ENCODE results near the gene ZNF609.

The ZNF609 gene

GRCh38 chr15:64687172-64687571 lies 226.8 kb downstream of the ZNF609 start:
- Histone ChIP-seq H3K4me1 (ENCODE audit: control insufficient read depth in 1 of 2, insufficient read depth in 2 of 2, low read length in 2 of 2) (peaks cover 3 to 5% of the 10 kb centered on the region in 2 donors), H3K4me3 (ENCODE audit: low read depth in 1 of 2, low read length in 2 of 2) (no peak overlapping the region), H3K27me3 (ENCODE audit: control insufficient read depth in 1 of 2, insufficient read depth in 2 of 2, low read length in 2 of 2) (no peaks in the 10 kb centered on the region), H3K9ac (ENCODE audit: low read depth in 1 of 2, low read length in 2 of 2) (no peak overlapping the region), H3K9me3 (ENCODE audit: control insufficient read depth in 1 of 2, low read length in 2 of 2) (no peaks in the 10 kb centered on the region), H3K36me3 (ENCODE audit: control insufficient read depth in 1 of 2, insufficient read depth in 2 of 2, low read length in 2 of 2) (peaks cover 56 to 67% of the 10 kb centered on the region in 2 donors), H3K27ac (ENCODE audit: low read depth, low read length) (no peak overlapping the region)

- no peaks in the 10 kb centered on the region for H3K9me3 ChIP-seq (ENCODE audit: control insufficient read depth in 1 of 2, low read length in 2 of 2)
- H3K4me3 ChIP-seq (ENCODE audit: low read depth in 1 of 2, low read length in 2 of 2): no peak overlapping the region
- no peak overlapping the region for H3K27ac ChIP-seq (ENCODE audit: low read depth, low read length)
- peaks cover 5 to 6% of the 10 kb centered on the region in 2 donors for H3K4me1 ChIP-seq (ENCODE audit: control insufficient read depth in 1 of 2, insufficient read depth in 2 of 2, low read length in 2 of 2)
- H3K9ac ChIP-seq (ENCODE audit: low read depth in 1 of 2, low read length in 2 of 2): no peak overlapping the region
- no peaks in the 10 kb centered on the region for H3K27me3 ChIP-seq (ENCODE audit: control insufficient read depth in 1 of 2, insufficient read depth in 2 of 2, low read length in 2 of 2)
- peaks cover 51 to 62% of the 10 kb centered on the region in 2 donors for H3K36me3 ChIP-seq (ENCODE audit: control insufficient read depth in 1 of 2, insufficient read depth in 2 of 2, low read length in 2 of 2)
These were observed 227.3 kb downstream of the ZNF609 start for GRCh38 chr15:64687688-64688087.

- Histone ChIP-seq H3K9ac (ENCODE audit: low read depth in 1 of 2, low read length in 2 of 2) (no peak overlapping the region), H3K27ac (ENCODE audit: low read depth, low read length) (no peak overlapping the region), H3K36me3 (ENCODE audit: control insufficient read depth in 1 of 2, insufficient read depth in 2 of 2, low read length in 2 of 2) (peaks cover 44 to 58% of the 10 kb centered on the region in 2 donors), H3K27me3 (ENCODE audit: control insufficient read depth in 1 of 2, insufficient read depth in 2 of 2, low read length in 2 of 2) (no peaks in the 10 kb centered on the region), H3K4me3 (ENCODE audit: low read depth in 1 of 2, low read length in 2 of 2) (no peak overlapping the region), H3K9me3 (ENCODE audit: control insufficient read depth in 1 of 2, low read length in 2 of 2) (no peaks in the 10 kb centered on the region), H3K4me1 (ENCODE audit: control insufficient read depth in 1 of 2, insufficient read depth in 2 of 2, low read length in 2 of 2) (peaks cover 8 to 15% of the 10 kb centered on the region in 2 donors)
These were observed 228.4 kb downstream of the ZNF609 start for GRCh38 chr15:64688770-64689169.

- Histone ChIP-seq H3K9ac (ENCODE audit: low read depth in 1 of 2, low read length in 2 of 2) (no peak overlapping the region), H3K9me3 (ENCODE audit: control insufficient read depth in 1 of 2, low read length in 2 of 2) (no peaks in the 10 kb centered on the region), H3K27ac (ENCODE audit: low read depth, low read length) (no peak overlapping the region), H3K36me3 (ENCODE audit: control insufficient read depth in 1 of 2, insufficient read depth in 2 of 2, low read length in 2 of 2) (peaks cover 38 to 50% of the 10 kb centered on the region in 2 donors), H3K27me3 (ENCODE audit: control insufficient read depth in 1 of 2, insufficient read depth in 2 of 2, low read length in 2 of 2) (no peaks in the 10 kb centered on the region), H3K4me3 (ENCODE audit: low read depth in 1 of 2, low read length in 2 of 2) (no peak overlapping the region), H3K4me1 (ENCODE audit: control insufficient read depth in 1 of 2, insufficient read depth in 2 of 2, low read length in 2 of 2) (peaks cover 8 to 15% of the 10 kb centered on the region in 2 donors)
These were observed 229.6 kb downstream of the ZNF609 start for GRCh38 chr15:64690008-64690407.

GRCh38 chr15:64690578-64691296 lies 230.4 kb downstream of the ZNF609 start:
- Histone ChIP-seq H3K9me3 (ENCODE audit: control insufficient read depth in 1 of 2, low read length in 2 of 2) (no peaks in the 10 kb centered on the region), H3K4me1 (ENCODE audit: control insufficient read depth in 1 of 2, insufficient read depth in 2 of 2, low read length in 2 of 2) (peaks cover 8 to 15% of the 10 kb centered on the region in 2 donors), H3K9ac (ENCODE audit: low read depth in 1 of 2, low read length in 2 of 2) (no peak overlapping the region), H3K36me3 (ENCODE audit: control insufficient read depth in 1 of 2, insufficient read depth in 2 of 2, low read length in 2 of 2) (peaks cover 34 to 56% of the 10 kb centered on the region in 2 donors), H3K27me3 (ENCODE audit: control insufficient read depth in 1 of 2, insufficient read depth in 2 of 2, low read length in 2 of 2) (no peaks in the 10 kb centered on the region), H3K27ac (ENCODE audit: low read depth, low read length) (no peak overlapping the region), H3K4me3 (ENCODE audit: low read depth in 1 of 2, low read length in 2 of 2) (no peak overlapping the region)

- H3K4me1 ChIP-seq (ENCODE audit: control insufficient read depth in 1 of 2, insufficient read depth in 2 of 2, low read length in 2 of 2): peaks cover 8 to 15% of the 10 kb centered on the region in 2 donors
- no peak overlapping the region for H3K4me3 ChIP-seq (ENCODE audit: low read depth in 1 of 2, low read length in 2 of 2)
- no peaks in the 10 kb centered on the region for H3K27me3 ChIP-seq (ENCODE audit: control insufficient read depth in 1 of 2, insufficient read depth in 2 of 2, low read length in 2 of 2)
- no peak overlapping the region for H3K27ac ChIP-seq (ENCODE audit: low read depth, low read length)
- H3K36me3 ChIP-seq (ENCODE audit: control insufficient read depth in 1 of 2, insufficient read depth in 2 of 2, low read length in 2 of 2): peaks cover 32 to 50% of the 10 kb centered on the region in 2 donors
- no peak overlapping the region for H3K9ac ChIP-seq (ENCODE audit: low read depth in 1 of 2, low read length in 2 of 2)
- H3K9me3 ChIP-seq (ENCODE audit: control insufficient read depth in 1 of 2, low read length in 2 of 2): no peaks in the 10 kb centered on the region
These were observed 231.7 kb downstream of the ZNF609 start for GRCh38 chr15:64691896-64692565.

GRCh38 chr15:64693134-64693533 lies 232.8 kb downstream of the ZNF609 start:
- no peak overlapping the region for H3K4me3 ChIP-seq (ENCODE audit: low read depth in 1 of 2, low read length in 2 of 2)

GRCh38 chr15:64694816-64695215 lies 234.4 kb downstream of the ZNF609 start:
- Histone ChIP-seq H3K4me1 (ENCODE audit: control insufficient read depth in 1 of 2, insufficient read depth in 2 of 2, low read length in 2 of 2) (peaks cover 21 to 28% of the 10 kb centered on the region in 2 donors), H3K36me3 (ENCODE audit: control insufficient read depth in 1 of 2, insufficient read depth in 2 of 2, low read length in 2 of 2) (peaks cover 7 to 27% of the 10 kb centered on the region in 2 donors), H3K4me3 (ENCODE audit: low read depth in 1 of 2, low read length in 2 of 2) (no peak overlapping the region), H3K27me3 (ENCODE audit: control insufficient read depth in 1 of 2, insufficient read depth in 2 of 2, low read length in 2 of 2) (no peaks in the 10 kb centered on the region), H3K9ac (ENCODE audit: low read depth in 1 of 2, low read length in 2 of 2) (no peak overlapping the region), H3K27ac (ENCODE audit: low read depth, low read length) (peak overlapping the region; percentile 6), H3K9me3 (ENCODE audit: control insufficient read depth in 1 of 2, low read length in 2 of 2) (no peaks in the 10 kb centered on the region)

More at GRCh38 chr15:64693134-64693533, 232.8 kb downstream of the ZNF609 start:
- Histone ChIP-seq H3K27ac (ENCODE audit: low read depth, low read length) (peak overlapping the region; percentile 33), H3K9ac (ENCODE audit: low read depth in 1 of 2, low read length in 2 of 2) (peak overlapping the region in 1 of 2 donors; percentile 9), H3K36me3 (ENCODE audit: control insufficient read depth in 1 of 2, insufficient read depth in 2 of 2, low read length in 2 of 2) (peaks cover 21 to 39% of the 10 kb centered on the region in 2 donors), H3K9me3 (ENCODE audit: control insufficient read depth in 1 of 2, low read length in 2 of 2) (no peaks in the 10 kb centered on the region), H3K27me3 (ENCODE audit: control insufficient read depth in 1 of 2, insufficient read depth in 2 of 2, low read length in 2 of 2) (no peaks in the 10 kb centered on the region), H3K4me1 (ENCODE audit: control insufficient read depth in 1 of 2, insufficient read depth in 2 of 2, low read length in 2 of 2) (peaks cover 8 to 20% of the 10 kb centered on the region in 2 donors)

GRCh38 chr15:64695561-64695992 lies 235.2 kb downstream of the ZNF609 start:
- H3K9me3 ChIP-seq (ENCODE audit: control insufficient read depth in 1 of 2, low read length in 2 of 2): no peaks in the 10 kb centered on the region
- H3K9ac ChIP-seq (ENCODE audit: low read depth in 1 of 2, low read length in 2 of 2): no peak overlapping the region
- H3K27ac ChIP-seq (ENCODE audit: low read depth, low read length): no peak overlapping the region
- no peak overlapping the region for H3K4me3 ChIP-seq (ENCODE audit: low read depth in 1 of 2, low read length in 2 of 2)
- H3K4me1 ChIP-seq (ENCODE audit: control insufficient read depth in 1 of 2, insufficient read depth in 2 of 2, low read length in 2 of 2): peaks cover 28 to 35% of the 10 kb centered on the region in 2 donors
- no peaks in the 10 kb centered on the region for H3K27me3 ChIP-seq (ENCODE audit: control insufficient read depth in 1 of 2, insufficient read depth in 2 of 2, low read length in 2 of 2)
- H3K36me3 ChIP-seq (ENCODE audit: control insufficient read depth in 1 of 2, insufficient read depth in 2 of 2, low read length in 2 of 2): peaks cover 0 to 21% of the 10 kb centered on the region in 2 donors

- no peak overlapping the region for H3K9ac ChIP-seq (ENCODE audit: low read depth in 1 of 2, low read length in 2 of 2)
- no peaks in the 10 kb centered on the region for H3K27me3 ChIP-seq (ENCODE audit: control insufficient read depth in 1 of 2, insufficient read depth in 2 of 2, low read length in 2 of 2)
- peaks cover 0 to 14% of the 10 kb centered on the region in 2 donors for H3K36me3 ChIP-seq (ENCODE audit: control insufficient read depth in 1 of 2, insufficient read depth in 2 of 2, low read length in 2 of 2)
- H3K9me3 ChIP-seq (ENCODE audit: control insufficient read depth in 1 of 2, low read length in 2 of 2): no peaks in the 10 kb centered on the region
- H3K4me1 ChIP-seq (ENCODE audit: control insufficient read depth in 1 of 2, insufficient read depth in 2 of 2, low read length in 2 of 2): peaks cover 37 to 38% of the 10 kb centered on the region in 2 donors
- H3K27ac ChIP-seq (ENCODE audit: low read depth, low read length): no peak overlapping the region
- no peak overlapping the region for H3K4me3 ChIP-seq (ENCODE audit: low read depth in 1 of 2, low read length in 2 of 2)
These were observed 236.1 kb downstream of the ZNF609 start for GRCh38 chr15:64696481-64696880.

Measured in duodenal mucosa (tissue), 2 donors.